Stimulated activated CD8-positive, alpha-beta memory T cell treated with anti-CD3 and anti-CD28 coated beads, Interleukin-15, amount 100 ng/mL, for 4 hours (primary cell): ENCODE data around the gene BAIAP3.

ENCODE experiments used
- DNase-seq, 2 donors: peaks; one replicate each; pipeline ENCODE4 v3.0.0-alpha.2; 2020; ENCODE audit warnings: low read depth in 2 of 2

The BAIAP3 gene

DNA sequence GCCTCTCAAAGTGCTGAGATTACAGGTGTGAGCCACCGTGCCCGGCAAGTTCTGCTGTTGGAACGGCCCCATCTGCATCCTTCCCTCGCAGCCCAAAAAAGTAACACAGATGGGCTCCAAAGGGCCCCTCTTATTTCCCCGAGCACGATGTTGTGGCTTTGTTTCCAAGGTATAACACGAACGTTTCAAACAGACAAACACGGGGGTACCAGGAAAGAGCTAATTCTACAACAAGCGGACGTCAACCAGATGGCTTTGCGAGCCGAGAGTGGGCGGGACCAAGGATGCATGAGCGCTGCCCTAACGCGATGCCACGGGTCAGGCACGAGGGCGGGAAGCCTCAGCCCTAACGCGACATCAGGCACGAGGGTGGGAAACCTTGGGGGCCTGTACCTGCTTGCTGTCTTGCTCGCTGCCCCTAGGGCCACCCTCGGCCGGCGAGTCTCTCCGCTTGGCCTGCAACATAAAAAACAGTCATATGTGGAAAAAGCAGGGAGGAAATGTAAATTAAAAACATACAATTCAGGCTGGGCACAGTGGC is 56.9 kb downstream of the BAIAP3 start:
- no peak for DNase-seq

- DNase-seq: no peak
Measured at GRCh38 chr16:1392826-1393225, 59.4 kb downstream of the BAIAP3 start.

DNA sequence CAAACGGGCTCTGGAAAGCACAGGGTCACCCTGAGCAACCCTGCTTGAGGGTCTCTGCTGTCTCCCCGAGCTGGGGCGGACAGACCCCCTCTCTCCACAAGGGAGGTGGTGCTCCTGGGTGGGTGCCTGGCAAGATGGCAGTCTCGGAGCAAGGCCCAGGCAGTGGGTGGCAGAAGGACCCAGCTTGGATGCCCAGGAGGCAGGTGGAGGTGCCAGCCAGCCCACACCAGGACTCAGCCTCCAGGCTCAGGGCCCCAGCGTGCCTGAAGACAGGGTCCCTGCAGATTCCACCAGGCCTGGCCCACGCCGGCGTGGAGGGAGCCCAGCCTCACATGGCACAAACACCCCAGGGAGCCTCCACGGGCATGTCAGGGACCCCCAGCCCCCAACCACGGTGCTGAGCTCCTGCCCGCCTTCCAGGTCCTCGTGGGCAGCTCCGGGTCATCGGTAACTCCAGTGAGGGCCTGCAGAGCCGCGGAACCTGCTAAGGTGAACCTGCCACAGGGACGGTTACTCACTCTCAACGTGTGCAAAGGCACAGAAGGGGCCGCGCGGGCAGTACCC is 60.2 kb downstream of the BAIAP3 start:
- DNase-seq: no peak

- no peak for DNase-seq
Measured at GRCh38 chr16:1394367-1394951, 61.0 kb downstream of the BAIAP3 start.

DNA sequence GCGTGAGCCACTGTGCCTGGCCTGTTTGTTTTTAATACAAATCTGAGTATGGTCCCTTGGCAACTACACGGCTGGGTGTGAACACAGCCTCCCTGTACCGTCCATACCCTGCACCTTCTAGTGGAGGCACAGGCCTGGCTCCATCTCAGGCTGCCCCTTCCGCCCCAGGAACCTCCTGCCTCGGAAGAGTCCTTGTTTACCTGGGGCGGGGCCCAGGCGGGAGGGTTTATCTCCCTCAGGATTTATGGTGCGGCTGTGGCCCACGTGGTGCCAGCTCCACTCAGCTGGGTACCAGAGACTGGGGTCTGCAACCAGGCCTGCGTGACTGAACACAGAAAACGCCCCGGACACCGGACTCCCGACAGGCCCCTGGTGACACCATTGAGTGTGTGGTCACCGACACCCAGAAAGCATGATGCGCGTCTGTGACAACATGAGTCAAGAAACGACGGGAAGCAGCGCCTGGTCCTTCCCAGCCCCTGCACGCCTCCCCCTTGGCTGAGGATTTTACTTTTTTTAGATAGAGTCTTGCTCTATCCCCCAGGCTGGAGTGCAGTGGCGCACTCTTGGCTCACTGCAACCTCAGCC is 62.1 kb downstream of the BAIAP3 start:
- DNase-seq: no peak

GRCh38 chr16:1397779-1398178 is 64.3 kb downstream of the BAIAP3 start:
- no peak for DNase-seq

- no peak for DNase-seq
Measured at GRCh38 chr16:1398351-1398750, 64.9 kb downstream of the BAIAP3 start.
